Superior temporal gyrus (tissue), 1 donor: ENCODE results near the gene HTRA3.

Experiments used
- DNase-seq: peaks from one replicate; pipeline ENCODE4 v3.0.0-alpha.2; 2016; ENCODE audit errors: extremely low spot score

The HTRA3 gene

DNA sequence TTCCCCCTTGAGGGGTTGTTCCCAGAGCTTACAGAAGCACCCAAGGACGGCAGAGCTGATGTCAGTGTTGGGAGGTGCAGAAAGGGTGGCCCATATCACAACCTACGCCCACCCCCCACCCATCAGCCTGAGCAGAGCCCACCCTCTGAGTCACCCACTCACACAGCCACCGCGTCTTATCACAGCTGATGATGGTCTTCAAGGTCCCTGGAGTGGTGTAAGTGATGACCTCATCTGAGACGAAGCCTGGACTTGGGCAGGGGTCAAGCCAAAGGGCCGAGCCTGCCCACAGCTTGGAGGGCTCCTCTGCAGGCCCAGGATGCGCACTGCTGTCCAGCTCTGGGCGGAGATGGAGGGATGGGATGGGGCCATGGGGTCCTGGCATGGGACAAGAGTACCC lies 3.0 kb upstream of the HTRA3 start:
- DNase-seq = no peak

DNA sequence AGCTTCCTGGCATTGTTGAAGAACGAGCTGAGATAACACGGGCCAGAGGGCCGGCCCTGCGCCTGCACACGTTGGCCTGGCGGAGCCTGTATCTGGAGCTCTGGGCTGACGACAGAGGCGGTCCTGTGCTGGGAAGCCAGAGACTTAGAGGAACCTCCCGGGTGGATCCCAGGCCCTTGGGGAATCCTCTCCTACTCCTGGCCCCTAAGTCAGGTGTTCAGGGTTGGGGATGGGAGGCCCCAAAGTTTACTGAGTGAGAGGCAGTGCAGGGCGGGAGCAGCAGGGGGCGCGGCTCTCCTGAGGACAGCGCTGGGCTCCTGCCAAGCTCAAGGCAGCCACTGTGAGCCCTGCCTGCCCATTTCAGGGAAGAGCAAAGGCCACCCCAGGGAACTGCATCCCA lies 2.5 kb upstream of the HTRA3 start:
- DNase-seq = no peak

DNA sequence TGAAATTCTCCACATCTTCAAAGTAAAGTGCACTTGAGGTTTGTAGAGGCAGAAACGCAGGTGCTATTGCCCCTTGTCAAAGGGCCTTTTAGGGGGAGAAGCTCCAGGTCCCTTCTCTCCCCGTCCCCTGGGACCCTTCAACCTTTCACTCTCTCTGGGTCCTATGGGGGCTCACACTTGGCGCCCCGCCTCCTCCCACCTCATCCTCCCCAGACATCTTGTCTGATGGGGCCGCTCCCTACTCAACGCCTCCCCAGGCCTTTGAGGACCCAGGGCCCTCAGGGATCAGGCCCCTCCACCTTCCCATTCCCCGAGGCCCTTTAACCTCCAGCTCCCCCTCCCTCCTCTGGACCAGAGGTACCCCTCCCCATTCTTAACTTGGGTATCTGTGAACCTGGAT lies 1.3 kb upstream of the HTRA3 start:
- no peak for DNase-seq

DNA sequence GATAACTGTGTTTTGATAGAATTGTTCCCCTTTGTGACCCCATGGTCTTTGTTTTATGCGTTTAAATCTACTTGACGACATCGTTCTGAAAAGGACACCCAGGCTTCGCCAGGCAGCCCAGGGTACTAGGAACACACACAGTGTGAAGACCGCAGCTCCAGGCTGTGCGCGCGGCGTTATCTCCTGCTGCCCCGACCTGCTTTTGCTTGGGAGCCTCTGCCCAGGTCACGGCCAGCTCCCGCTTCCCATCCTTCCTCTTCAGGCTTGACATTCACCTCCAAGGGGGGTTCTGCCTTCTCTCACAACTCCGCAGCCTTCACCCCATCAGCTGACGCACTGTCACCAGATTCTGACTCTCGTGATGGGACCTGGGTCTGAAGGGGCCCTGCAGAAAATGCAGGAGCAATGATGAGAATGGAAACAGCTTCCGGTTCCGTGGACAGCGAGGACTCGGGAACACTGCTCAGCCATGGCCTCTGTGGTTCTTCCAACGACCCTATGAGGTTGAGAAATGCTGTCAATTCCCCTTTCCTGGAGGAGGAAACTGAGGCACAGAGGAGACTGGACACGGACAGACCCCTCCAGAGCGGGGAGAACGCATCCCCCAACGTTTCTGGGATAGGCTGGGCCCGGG lies 536 bp upstream of the HTRA3 start:
- DNase-seq = no peak

DNA sequence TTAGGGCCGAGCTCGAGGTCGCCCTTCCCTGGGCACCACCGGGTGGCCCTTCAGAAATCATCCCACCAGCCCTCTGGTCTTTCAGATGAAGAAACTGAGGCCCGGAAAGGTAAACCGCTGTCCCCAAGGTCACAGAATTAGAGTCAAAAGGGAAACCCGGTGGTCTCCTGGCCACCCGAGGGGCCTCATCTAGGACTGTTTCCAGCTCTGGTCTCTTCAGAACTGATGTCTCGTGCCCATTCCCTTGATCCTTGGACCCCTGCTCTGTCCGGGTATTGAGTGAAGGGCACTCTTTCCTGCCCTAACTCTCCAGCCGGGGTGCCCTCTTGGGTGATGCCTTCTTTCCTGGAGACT lies 841 bp downstream of the HTRA3 start:
- DNase-seq = no peak

DNA sequence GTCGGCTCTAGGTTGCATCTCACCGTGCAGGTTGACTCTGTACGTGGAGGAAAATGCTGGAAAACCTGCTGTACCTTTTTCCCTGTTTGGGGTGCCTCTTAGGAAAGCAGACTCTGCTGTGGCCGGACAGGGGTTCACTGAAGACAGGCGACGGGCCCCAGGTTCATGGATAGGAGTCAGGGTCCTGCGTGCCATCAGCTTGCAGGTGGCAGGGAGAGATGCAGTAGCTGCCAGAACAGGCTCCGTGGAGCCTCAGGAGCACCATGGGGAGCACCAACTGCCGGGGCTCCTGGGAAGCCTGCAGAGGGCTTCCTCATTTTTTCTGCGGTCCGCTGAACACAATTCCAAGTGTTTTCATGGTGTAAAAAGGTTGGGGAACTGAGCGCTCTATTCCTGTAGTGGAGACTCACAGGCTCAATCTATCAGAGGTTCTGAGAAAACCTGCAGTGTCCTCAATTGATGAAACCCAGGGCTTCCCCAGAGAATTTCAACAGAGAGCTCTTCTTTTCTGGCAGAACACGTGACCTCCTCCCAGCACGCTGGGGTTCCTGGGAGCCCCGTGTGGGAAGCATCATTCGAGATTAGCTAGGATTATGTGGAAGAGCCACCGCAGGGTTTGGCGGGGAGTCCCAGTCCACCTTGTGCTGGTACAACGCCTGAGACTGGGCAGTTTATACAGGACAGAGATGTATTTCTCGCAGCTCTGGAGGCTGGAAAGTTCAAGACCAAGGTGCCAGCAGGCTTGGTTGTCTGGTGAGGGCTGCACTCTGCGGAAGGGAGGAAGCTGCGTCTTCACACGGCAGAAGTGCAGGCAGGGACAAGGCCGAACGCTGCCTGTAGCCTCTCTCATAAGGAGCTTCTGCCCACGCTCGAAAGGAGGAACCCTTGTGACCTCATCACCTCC lies 1.6 kb downstream of the HTRA3 start:
- DNase-seq = no peak

DNA sequence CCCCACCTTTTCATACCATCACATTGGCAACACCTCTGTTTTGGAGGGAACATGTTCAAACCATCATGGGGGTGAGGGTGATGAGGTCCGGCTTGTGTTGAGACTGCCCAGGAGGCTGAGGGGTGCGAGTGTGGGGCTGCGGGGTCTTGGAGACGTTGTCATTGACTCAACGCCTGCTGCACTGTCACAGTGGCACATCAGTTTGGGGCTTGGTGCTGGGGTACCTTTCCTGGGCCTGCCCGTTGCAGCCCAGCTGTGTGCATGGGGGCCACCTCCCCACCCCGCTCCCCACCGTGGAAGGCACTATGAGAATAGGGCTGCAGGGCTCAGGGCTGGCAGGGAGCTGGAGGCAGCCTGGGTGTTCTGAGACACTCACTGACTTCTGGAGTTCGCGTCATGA lies 2.3 kb downstream of the HTRA3 start:
- no peak for DNase-seq

DNA sequence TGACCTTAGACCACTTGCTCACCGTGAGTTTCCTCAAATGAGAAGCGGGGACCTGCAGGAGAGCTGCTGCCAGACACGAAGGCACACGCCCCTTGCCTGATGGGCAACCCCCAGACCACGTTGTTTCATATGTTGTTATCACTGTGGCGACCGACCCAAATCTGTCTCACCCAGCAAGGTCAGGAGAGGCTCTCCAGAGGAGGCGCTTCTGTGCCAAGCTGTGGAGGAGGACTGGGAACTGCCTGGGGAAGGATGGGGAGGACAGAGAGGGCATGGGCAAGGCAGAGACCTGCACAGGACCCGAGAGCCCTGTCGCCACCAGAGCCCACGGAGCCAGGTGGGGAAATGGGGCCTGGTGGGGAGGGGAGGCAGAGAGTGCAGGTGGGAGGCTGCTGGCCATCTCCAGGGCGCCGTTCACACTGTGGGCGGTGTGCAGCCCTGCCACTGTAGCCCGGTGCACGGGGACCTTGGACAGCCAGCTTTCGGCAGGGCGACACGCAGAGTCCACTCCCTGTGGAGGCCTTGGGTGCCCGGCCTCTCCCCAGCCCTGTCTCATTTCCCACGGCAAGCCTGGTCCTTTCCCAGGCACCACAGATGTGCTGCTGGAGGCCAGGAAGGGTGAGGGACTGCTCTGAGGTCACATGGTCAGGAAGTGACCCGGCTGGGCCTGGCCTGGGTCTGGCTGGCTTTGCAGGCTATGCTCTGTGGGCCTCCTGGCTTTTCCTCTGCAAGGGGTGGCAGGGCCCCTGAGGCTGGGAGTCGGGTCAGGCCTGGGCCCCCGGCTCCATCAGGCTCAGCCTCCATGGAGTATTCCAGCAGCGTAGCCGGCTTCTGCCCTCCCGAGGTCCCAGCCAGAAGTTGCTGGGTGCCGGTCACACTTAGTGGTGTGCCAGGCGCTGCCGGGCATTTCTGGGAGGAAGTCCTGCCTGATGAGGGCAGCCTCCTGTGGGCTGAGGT lies 3.2 kb downstream of the HTRA3 start:
- no peak for DNase-seq

DNA sequence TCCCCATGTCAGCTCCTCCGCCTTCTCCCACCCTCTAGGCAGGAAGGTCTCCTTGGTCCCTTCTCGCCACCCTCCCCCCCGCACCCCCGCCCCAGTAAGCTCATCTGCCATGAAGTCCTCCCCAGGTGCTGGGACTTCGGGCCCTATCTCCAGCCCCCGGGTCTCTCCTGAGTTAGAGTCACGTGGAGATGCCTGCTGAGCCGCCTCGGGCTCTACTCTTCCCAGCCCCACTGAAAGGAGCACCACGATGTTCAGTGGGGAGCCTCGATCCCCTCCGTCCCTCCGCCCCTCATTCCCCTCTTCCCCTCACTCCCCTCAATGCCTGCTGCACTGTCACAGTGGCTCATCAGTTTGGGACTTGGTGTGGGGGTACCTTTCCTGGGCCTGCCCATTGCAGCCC lies 3.9 kb downstream of the HTRA3 start:
- DNase-seq = no peak

DNA sequence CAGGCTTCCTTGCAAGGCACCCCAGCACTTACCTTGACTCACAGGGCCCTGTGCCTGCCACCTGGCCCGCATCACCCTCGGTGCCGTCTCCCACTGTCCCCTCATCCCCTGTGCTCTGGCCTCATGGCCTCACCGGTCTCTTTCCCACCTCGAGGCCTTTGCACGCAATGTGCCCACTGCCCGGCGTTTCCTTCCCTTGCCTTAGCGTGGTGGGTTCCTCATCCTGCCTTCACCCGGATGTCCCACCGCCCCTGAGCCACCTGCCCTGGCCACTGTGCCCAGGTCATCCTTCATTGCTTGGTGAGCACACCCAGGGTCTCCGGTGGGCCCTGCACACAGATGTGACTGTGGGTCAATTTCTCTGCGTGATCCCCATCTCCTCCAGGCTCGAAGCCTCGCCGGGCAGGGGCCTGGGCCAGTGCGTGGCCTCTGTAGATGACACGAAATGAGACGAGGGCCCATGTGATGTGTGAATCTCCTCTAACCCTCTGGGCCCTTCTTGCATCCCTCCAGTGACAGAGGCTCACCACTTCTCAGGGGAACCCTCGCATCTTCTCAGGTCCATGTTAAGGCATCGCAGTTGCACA lies 4.6 kb downstream of the HTRA3 start:
- no peak for DNase-seq

DNA sequence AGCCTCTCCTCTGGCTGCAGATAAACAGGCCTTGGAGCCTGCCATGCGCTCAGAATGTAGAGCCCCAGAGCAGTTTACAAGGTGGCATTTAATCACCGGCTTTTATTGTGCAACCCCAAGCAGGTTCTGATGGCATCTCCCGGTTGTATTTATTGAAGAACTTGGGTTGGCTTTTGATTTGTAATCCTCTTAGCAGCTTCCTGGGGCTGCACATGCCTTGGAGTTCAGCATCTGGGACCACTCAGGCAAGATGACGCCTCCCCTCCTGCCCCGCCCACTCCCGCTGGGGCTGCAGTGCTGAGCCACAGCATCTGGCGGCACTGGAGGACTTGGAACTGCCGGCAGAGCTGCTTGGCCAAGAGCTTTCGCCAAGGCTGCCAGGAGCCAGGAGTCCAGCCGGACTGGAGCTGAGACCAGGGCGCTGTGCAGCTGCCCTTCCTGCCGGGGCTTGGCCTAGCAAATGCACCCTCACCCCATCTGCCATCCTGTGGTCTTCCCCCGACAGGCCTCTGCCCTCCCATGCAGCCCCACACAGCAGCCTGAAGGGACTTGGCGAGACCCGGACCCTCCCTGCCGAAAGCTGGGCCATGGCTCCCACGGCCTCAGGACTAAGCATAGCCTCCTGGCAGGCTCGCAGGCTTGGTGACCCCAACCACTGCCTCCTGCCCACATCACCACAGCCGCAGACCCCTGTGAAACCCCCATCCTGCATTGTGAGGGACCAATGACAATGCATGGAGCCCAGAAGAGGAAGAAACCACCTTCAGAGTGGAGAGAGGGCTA lies 5.4 kb downstream of the HTRA3 start:
- peak; percentile 78 for DNase-seq

DNA sequence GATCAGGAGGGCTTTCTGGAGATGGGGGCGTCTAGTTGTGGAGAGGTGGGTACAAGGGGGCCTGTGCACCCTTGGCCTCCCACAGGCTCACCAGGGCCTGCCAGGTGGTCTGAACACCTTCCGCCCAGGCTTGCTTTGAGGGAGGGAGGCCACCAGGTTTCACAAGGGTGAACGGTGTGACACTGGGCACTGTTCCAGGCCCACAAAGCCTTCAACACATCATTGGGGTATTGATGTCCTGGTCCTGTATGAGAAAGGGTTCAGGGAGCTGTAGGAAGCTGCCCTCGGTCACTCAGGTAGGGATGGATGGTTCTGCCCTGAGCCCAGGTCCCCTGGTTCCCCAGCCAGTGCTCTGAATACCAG lies 6.0 kb downstream of the HTRA3 start:
- no peak for DNase-seq

DNA sequence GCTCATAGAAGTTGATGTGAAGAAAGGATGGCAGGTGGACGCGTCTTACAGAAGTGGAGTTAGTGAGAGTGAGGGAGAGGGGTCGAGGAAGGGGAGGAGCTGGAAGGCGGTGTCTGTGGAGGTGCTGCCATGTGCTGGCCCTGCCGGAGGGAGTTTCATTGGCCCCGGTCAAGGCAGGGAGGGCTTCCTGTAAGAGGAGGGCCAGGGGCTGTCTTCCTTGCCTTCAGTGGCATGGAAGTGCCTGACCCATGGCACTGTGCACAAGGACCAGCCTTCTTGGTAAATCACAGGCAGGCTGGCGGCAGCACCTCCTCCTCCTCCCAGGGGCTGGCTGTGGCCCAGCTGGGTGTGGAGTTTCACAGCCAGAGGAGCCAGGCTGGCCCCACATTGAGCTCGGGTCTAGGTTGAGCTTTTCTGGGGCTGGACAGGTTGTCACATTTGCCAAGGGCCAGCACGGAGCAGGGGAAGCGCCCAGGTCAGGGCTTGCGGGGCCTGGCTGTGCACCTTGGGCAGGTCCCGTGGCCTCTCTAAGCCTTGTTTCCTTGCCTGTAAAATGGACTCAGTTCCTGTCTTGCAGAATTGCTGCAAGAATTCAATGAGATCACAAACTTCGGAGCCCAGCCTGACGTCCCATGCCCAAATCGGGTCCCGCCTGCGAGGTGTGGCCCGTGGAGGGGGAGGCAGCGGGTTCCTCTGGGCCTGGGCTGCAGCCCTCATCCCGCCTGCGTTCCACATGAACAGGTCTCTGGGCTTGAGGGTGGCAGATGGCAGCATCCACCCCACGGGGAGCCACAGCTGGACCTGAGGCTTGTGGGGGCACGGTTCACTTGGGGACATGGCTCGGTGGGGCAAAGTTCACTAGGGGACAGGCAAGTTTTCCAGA lies 7.0 kb downstream of the HTRA3 start:
- no peak for DNase-seq

DNA sequence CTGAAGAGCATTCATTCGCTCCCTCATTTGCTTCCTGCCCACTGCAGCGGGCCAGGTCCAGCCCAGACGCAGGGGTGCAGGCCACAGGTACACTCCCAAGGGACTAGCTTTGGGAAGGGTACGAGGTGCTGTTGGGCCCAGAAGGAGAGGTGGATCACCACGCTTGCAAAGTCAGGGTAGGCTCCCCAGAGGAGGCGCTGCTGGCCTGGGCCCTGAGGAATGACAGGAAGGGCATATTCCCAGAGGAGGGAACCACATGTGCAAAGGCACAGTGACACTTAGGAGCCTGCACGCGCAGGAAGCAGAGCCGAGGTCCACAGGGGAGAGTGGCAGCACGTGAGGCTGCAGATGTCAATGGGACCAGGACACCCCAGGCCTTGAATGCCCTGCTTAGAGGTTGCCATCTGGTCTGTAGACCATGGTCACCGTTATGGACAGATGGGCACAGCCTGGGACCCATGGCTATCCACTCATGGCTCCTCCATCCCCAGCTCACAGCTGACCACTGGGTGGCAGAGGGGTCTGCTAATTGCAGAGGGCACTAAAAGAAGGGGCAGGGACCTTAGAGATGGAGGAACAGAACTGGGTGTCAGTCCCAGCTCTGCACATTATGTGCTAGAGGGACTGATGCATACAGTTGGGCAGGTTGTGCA lies 7.9 kb downstream of the HTRA3 start:
- DNase-seq = no peak

DNA sequence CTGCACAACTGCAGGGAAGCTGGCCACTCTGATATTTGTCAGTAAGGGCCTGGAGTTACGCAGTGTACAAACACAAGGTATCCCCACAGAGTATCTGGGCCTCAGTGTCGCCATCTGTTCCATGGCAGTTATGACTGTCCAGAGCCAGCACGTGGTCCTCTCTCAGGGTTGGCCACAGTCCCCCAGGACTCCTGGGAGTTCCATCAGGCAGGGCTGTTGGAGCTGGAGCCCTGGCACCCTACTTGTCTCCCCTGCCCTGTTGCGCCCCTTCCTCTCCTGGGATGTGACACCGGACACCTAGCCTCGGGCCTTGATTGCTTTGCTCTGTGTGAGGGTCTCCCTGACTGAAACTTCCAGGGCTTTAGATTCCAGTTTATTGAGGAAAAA lies 8.4 kb downstream of the HTRA3 start:
- no peak for DNase-seq

DNA sequence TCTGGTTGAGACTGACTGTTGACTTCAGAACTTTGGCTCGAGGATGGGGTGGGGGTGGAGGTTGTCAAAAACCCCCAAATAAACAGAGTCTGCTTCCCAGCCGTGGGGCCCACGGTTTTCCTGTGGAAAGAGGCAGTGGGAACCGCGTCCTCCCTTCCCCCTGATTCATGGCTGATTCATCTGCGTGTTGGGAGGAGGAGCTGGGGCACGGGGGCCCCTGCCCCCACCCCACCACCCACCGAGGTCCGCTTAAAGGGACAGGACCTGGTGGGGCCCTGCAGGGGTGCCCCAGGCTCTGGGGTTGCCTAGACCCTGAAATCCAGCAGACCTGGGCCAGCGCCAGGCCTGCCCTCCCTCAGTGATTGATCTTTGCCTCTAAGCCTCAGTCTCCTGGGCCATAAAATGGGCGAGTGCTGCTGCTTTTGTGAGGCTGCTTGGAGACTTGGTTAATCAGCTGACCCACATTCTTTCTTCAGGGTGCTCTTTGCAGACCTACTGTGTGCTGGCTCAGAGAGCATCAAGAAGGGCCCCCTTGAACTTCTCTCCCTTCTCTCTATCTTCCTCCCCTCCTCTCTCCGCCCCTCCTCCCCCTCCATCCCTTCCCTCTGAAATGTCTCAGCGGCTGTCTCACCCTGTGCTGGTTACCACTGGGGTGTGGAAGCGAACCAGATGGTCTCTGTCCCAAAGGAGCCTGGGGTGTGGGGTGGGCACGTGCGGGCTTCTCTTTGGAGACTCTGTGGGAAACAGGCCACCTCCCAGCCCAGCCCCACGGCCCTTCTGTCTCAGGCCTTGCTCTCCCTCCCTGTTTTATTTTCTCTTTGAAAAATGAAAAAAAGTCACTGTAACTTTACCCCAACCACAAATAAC lies 9.1 kb downstream of the HTRA3 start:
- no peak for DNase-seq

DNA sequence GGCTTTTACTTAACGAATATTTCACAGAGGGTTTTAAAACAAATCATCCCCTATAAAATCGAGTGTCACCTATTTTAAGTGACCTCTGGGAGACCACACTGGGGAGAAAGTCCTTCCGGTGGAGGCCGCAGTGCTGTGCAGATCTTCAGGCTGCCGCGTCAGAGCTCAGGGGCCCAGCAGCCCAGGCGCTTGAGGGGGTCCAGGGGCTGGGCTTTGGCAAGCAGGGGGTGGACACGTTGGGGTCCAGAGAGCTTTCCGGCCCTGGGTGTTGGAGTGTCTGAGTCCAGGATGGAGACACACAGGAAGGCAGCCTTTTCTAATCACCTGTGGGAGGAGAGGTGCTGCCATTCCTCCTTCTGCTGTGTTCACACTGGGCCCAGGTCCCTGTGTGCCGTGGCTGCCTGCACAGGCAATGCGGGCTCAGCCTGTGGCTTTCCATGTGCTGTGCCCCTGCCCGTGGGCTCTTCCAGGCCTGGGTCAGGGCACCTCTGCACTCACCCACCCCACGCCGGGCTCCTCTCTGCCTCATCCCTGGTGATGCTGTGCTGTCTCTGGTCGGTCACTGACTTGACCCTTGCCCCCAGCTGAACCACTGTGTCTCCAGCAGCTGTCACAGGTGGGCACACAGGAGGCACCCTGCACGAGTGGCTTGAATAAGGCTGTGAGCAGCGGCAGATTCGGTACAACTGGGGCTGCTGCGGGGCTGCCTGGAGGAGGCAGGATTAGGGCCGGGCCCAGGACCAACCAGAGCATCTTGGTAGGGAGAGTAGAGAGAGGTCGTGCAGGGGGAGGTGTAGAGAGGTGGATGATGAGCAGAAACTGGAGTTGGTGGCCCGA lies 10.0 kb downstream of the HTRA3 start:
- no peak for DNase-seq
